GM18867 (cell line): ENCODE data around the gene LOC128125822.
A peak's percentile ranks its signal among the peaks of the same experiment; 100 is the strongest.
"Not testable (repeated sequence)": the region's sequence is repeated elsewhere in the genome, so short reads cannot be mapped to it uniquely, and the experiment has no call there.

Experiments used
- ATAC-seq: cut with Tn5 transposase; IDR thresholded peaks from one replicate; pipeline ENCODE4 v1.9.1; 2021; ENCODE audit warnings: mild to moderate bottlenecking, moderate library complexity; ENCODE audit not compliant: unreplicated experiment

Gene LOC128125822

GRCh38 chr6:63581355-63582013 is 9.2 kb downstream of the LOC128125822 start:
- no peak for ATAC-seq

GRCh38 chr6:63582579-63583231 is 10.4 kb downstream of the LOC128125822 start:
- no peak for ATAC-seq

- ATAC-seq = no peak
Observed at GRCh38 chr6:63584125-63584514, 11.8 kb downstream of the LOC128125822 start.

- no peak for ATAC-seq
Observed at GRCh38 chr6:63584566-63584965, 12.3 kb downstream of the LOC128125822 start.

GRCh38 chr6:63585652-63586051 is 13.4 kb downstream of the LOC128125822 start:
- ATAC-seq = not testable (repeated sequence)

GRCh38 chr6:63589952-63590411 is 17.7 kb downstream of the LOC128125822 start:
- no peak for ATAC-seq

- no peak for ATAC-seq
Observed at GRCh38 chr6:63592886-63593285, 20.6 kb downstream of the LOC128125822 start.

- no peak for ATAC-seq
Observed at GRCh38 chr6:63597141-63598048, 25.1 kb downstream of the LOC128125822 start.

- peak; percentile 100 for ATAC-seq
Observed at GRCh38 chr6:63598049-63599036, 26.1 kb downstream of the LOC128125822 start.

GRCh38 chr6:63599243-63599642 is 27.0 kb downstream of the LOC128125822 start:
- ATAC-seq = no peak

GRCh38 chr6:63600136-63600535 is 27.9 kb downstream of the LOC128125822 start:
- no peak for ATAC-seq

GRCh38 chr6:63609231-63609630 is 37.0 kb downstream of the LOC128125822 start:
- no peak for ATAC-seq

- ATAC-seq = no peak
Observed at GRCh38 chr6:63610944-63611343, 38.7 kb downstream of the LOC128125822 start.

- ATAC-seq = no peak
Observed at GRCh38 chr6:63611560-63611959, 39.3 kb downstream of the LOC128125822 start.

GRCh38 chr6:63615590-63615989 is 43.3 kb downstream of the LOC128125822 start:
- no peak for ATAC-seq
